ENCODE measurements around the gene IL10RB. TPM values are rescaled to one million over a fixed set of nuclear protein-coding genes. Genes with fewer than 3 reads are reported as not detected.
"Not testable (repeated sequence)": the region's sequence is repeated elsewhere in the genome, so short reads cannot be mapped to it uniquely, and the experiment has no call there.

The IL10RB gene
- 12.2 TPM for total RNA-seq

DNA sequence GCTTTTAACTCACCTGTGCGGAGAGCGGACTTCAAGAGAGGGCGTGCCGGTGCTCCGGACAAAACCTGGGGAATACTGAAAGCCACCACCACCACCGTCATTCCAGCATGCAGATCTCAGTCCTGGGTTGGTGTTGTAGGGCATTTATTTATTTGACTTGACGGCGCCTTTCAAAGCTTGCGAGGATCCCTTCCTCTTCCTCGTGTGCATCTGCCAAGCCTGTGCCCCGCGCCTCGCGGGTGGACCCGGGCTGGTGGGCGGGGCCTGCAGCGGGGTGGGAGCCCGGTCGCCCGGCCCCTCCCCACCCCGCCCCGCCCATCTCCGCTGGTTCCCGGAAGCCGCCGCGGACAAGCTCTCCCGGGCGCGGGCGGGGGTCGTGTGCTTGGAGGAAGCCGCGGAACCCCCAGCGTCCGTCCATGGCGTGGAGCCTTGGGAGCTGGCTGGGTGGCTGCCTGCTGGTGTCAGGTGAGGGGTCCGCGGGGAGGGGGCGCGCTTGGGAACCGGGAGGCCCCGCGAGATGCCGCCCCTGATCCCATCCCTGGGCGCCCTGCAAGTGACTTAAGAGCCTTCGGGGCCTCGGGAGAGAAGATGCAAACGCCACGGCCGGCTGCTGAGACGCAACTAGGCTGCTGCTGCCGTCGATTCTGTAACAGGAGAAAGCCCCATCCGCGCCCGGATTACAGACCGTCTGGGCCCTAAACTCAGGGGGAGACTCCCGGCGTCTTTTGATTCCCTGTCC, at the start of gene IL10RB:
IL10RB (plus strand) TSS at position 318 of the 739 bp plus-strand sequence; CDS start at position 417, 99 bp downstream.
- peak; percentile 76 to 88 for DNase-seq (ENCODE audit: low spot score in 2 of 2)
- FAIRE-seq = no peak

DNA sequence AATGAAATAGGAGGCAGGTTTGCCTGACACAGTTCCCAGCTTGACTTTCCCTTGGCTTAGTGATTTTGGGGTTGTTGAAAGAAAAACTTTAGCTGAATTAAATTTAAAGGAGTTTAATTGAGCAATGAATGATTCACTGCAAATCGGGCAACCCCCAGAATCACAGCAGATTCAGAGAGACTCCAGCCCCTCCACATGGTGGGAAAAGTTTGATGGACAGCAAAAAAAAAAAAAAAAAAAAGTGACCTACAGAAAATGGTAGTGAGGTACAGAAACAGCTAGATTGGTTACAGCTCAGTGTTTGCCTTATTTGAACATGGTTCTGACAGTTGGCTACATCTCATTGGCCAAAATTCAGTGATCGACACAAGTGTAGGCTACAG, 49.0 kb upstream of the IL10RB start:
- DNase-seq (ENCODE audit: low spot score in 2 of 2) (no peak), FAIRE-seq (no peak)

DNA sequence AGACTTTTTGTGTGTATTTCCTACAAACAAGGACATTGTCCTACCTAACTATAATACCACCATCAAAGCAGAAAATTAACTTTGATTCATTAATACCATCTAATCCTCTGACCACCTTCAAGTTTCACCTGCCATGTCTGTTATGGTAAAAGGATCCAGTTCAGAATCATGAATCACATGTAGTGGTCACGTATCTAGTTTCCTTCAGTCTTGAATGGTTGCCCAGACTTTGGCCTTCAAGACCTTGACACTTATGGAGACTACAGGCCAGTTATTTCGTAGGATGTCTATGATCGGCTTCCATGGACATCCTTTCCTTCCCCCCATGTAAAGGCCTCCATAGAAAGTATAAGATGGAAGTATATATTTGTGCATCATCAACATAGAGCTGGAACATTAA, 46.9 kb upstream of the IL10RB start:
- DNase-seq (ENCODE audit: low spot score in 2 of 2) = no peak

DNA sequence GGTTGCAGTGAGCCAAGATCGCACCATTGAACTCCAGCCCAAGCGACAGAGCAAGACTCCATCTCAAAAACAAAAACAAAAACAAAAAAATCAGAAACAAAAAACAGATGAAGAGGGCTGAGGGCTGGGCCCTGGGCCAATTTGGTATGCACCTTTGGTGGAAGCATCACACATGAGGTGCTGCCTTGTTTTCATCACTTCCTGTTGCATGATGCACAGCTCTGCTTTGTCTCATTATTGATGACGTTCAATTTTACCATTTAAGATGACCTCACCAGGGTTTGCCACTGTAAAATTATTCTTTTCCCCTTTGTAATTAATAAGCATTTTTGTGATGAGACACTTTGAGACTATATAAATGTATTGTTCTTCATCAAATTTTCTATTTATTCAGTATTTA, 46.2 kb upstream of the IL10RB start:
- no peak for FAIRE-seq
- DNase-seq (ENCODE audit: low spot score in 2 of 2) = no peak

More for the DNA sequence above, 46.9 kb upstream of the IL10RB start:
- no peak for FAIRE-seq

DNA sequence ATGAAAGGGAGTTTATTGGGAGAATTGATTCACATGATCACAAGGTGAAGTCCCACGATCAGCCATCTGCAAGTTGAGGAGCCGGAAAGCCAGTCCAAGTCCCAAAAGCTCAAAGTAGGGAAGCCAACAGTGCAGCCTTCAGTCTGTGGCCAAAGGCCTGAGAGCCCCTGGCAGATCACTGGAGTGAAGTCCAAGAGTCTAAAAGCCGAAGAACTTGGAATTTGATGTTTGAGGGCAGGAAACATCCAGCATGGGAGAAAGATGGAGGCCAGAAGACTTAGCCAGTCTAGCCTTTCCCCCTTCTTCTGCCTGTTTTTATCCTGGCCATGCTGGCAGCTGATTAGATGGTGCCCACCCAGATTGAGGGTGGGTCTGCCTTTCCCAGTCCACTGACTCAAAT, 40.8 kb upstream of the IL10RB start:
- DNase-seq (ENCODE audit: low spot score in 2 of 2); FAIRE-seq: not testable (repeated sequence)

DNA sequence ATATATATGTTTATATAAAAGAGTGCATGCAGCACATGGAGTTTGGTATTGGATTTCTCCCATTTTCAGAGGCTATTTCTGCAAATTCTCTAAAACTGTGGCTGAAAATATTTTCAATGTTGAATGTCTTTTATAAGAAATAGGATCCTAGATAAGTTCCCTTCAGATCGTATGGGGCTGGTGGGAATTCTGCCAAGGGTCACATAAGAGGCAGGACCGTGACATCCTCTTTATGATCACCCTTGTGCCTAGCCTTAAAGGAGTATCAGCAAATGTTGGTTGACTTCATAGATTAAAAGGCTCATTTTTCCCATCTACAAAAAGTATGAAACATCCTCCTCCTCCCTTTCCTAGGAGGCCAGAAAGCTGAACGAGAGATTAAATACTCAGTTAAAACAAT, 37.7 kb upstream of the IL10RB start:
- no peak for DNase-seq (ENCODE audit: low spot score in 2 of 2)
- no peak for FAIRE-seq

DNA sequence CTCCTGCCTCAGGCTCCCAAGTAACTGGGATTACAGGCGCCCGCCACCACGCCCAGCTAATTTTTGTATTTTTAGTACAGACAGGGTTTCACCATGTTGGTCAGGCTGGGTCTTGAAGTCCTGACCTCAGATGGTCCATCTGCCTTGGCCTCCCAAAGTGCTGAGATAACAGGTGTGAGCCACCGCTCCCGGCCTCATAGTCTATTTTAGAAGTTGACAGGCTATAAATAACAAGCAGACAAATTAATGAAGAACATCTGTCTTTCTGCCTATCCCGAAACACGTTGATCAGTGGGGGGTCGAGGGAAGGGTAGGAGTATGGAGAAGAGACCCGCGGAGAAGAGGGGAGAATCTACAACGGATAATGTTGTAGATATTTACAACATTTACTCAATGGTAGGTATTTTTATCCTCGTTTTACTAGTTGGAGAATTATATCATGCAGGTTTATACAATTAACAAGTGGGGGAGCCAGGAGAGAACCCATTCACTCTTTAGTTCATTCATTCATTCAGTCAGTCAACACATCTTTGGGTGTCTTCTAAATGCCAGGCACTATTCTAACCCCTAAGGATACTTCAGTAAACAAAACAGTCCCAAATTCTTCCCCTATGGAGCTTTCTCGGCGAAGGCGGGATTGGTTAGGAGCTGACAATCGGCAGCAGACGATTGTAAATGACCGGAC, 36.9 kb upstream of the IL10RB start:
- DNase-seq (ENCODE audit: low spot score in 2 of 2) (no peak), FAIRE-seq (no peak)

DNA sequence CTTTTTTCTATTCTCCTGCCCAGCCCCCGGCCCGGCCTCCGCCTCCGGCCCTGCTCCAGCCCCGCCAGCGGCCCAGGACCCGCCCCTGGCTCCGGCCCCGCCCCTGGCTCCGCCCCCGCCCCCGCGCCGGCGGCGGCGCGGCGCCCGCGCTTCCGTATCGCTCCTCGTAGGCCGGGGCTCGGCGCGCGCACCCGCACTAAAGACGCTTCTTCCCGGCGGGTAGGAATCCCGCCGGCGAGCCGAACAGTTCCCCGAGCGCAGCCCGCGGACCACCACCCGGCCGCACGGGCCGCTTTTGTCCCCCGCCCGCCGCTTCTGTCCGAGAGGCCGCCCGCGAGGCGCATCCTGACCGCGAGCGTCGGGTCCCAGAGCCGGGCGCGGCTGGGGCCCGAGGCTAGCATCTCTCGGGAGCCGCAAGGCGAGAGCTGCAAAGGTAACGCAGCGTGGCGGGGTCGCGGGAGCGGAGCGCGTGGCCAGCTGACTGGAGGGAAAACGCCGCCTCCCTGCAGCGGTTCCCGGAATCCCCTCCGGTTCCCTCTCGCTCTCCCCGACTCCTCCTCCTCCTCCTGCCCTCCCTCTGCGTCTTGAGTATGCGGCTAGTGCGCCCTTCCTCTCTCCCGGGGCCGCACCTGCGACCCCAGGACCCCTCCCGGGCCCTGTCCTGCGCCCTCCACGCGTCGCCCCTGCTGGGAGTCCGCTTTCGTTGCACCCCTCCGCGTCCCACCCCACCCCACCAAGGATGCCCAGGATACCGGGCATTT, 36.2 kb upstream of the IL10RB start, which contains the start of gene IFNAR2:
IFNAR2 (plus strand) TSS at position 155 of the 761 bp plus-strand sequence. CDS start 11,985 bp downstream, outside the sequence.
- FAIRE-seq = no peak

DNA sequence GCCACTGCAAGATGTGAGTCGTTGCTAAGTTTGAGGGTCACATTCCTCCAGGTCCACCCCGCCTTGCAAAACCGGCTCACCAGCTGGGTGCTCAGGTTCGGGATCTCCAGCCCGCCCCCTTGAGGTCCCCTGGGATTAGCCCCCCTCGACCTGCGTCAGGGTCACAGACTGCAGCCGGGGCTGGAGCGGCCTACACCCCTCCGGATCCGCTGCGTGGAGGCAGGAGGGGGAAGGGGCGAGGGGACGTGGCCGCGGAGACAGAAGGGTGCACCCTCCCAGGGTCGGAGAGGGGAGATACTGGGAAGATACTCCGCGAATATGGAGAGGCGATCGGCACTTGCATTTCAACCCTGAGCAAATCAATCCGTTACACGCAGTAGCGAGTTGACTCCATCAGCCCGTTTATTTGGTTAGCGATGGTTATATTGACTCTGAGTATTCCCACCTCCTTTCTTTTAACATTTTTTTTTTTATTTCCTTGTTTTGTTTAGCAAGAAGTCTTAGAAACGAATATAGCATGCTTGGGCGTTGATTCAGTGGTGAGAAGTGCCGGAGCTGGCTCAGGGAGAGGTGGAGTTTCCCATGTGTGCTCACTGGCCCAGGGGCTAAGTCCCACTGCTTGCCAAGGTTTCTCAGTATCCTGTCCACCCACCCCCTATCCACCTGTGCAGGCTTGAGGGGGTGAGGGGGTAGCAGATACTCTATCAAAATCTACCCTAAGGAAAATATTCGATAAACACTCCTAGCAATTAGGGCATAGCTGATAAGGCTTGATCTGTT, 35.4 kb upstream of the IL10RB start:
- DNase-seq (ENCODE audit: low spot score in 2 of 2) = peak; percentile 49 to 51
- FAIRE-seq = no peak

More for the DNA sequence above, 36.2 kb upstream of the IL10RB start, which contains the start of gene IFNAR2:
- DNase-seq (ENCODE audit: low spot score in 2 of 2) = peak; percentile 92 to 96

DNA sequence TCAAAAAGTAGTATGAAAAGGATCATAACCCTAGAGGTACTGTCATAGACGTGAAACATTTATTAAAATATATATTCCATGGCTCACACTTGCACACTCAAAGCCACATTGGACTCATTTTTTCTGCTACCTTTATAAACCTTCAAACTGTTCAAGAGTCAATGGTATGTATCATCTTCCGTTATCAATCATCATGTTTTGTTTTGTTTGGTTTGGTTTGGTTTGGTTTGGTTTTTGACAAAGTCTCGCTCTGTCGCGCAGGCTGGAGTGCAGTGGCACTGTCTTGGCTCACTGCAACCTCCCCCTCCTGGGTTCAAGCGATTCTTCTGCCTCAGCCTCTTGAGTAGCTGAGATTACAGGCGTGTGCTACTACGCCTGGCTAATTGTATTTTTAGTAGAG, 34.6 kb upstream of the IL10RB start:
- DNase-seq (ENCODE audit: low spot score in 2 of 2) (no peak), FAIRE-seq (no peak)

DNA sequence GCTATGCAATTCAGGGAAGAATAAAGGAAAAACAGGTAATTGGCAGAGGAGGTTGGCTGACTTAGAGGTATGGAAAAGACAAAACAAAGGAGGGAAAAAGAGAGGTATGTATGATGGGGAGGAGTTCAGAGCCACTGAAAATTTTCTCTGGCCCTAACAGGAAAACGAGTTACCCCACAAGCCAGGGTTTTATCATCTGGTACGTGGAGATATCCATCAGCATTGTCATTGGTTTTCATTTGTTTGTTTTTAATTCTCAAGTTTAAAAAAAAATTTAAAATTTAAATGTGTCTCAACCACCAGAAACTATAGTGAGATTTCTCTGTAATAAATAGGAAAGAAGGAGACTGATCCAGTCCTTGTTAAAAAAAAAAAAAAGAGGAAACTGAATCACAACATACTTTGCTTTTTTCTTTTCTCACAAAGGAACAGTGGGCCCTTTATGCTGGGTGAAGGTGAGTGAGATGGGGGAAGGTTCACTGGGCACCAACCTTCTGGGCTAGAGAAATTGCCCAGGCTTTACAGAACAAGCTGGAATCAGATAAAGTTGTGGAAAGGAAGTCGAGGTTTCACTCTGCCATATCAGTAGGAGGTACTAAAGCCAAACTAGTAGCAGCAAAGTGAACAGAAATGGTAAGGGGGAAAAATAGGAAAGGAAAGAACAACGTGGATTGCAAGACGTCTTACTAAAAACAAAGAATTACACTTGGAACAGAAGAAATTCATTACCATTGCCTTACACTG, 33.7 kb upstream of the IL10RB start:
- FAIRE-seq = no peak
- DNase-seq (ENCODE audit: low spot score in 2 of 2) = no peak

DNA sequence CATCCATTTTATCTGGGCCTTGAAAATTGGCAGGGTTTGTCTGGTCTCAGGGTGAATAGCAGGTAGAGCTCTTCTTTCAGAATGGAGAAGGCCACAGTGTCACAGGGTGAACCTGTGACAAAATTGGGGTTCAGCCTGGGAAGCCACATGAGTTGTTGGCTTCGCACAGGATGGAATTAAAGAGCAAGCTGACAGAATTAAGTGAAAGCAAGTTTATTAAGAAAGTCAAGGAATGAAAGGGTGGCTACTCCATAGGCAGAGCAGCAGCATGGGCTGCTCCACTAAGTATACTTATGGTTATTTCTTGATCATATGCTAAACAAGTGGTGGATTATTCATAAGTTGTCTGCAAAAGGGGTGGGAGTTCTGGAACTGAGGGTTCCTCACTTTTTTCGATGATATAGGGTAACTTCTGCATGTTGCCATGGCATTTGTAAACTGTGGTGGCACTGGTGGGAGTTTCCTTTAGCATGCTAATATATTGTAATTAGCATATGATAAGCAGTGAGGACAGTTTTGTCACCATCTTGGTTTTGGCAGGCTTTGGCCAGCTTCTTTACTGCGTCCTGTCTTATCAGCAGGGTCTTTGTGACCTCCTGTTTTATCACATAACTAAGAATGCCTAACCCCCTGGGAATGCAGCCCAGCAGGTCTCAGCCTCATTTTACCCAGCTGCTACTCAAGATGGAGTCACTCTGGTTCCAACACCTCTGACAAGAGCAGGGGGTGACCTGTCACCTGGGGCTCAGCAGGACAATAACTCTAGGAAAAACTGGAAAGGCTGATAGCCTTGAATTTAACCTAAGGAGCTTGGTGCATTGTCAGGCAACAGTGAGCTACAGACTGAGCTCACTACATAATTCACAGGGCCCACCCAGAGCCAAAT, 31.3 kb upstream of the IL10RB start:
- FAIRE-seq = no peak
- DNase-seq (ENCODE audit: low spot score in 2 of 2) = no peak

DNA sequence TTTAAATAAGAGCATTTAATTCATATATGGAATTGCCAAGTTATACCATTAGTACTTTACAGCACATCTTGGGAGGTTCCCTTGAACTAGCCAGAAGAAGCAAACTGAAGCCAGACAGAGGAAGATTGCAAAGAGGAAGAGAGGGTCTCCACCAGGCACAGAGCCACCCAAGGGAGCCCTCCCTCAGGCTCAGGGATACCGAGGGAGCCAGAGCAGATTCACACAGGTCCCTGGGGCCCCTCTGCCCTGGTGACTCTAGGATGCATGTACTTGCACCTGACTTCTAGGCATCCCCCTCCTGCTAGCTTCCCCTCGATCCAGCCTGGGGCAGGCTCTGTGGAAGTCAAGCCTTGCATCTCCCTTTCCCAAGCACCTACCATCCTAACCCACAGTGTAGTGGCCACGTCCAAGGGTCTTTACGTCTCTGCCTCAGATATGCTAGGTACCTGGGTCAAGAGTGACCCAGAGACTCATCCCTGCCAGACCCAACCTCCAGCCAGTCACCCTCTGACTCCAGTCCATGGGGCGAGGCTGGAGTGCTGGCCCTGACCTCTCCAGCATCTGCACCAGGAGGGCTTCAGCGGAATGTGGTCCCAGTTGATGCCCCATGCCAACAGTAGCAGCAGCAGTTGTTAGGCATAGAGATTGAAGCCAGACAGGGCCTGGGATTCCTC, 30.0 kb upstream of the IL10RB start:
- DNase-seq (ENCODE audit: low spot score in 2 of 2) (no peak), FAIRE-seq (no peak)

DNA sequence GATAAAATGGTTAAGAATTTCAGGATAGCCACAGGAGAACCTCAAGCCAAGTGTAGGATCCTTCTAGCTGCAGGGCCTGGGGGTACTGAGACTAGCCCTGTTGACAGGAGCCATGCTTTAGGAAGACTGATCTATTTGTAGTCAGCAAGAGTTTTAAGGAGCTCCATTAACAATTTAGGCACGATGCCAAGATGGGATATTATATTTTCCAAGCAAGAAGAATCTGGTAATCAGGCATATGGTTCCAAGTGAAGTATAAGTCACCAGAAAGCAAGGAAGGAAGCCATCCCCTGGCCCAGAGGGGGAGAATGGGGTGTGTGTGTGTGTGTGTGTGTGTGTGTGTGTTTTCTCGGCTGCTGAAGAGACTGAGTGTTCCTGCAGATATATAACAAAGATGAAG, 29.4 kb upstream of the IL10RB start:
- DNase-seq (ENCODE audit: low spot score in 2 of 2) = no peak
- no peak for FAIRE-seq

DNA sequence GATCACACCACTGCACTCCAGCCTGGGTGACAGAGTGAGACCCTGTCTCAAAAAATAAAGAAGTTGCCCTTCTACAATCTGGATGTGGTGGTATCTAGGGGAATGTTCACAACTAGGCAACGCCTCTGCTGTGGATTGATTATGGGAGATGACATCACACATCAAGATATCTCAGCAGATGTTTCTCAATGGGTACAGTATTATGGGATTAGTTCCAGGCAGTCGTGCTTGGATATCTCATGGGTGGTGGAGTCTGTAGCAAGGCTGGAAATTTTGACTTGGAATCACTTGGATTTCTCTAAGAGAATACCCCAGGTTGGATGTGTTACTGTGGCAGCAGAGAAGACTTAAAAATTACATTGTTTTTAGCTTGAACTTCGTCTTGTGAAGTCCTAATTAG, 28.7 kb upstream of the IL10RB start:
- DNase-seq (ENCODE audit: low spot score in 2 of 2) (no peak), FAIRE-seq (no peak)

DNA sequence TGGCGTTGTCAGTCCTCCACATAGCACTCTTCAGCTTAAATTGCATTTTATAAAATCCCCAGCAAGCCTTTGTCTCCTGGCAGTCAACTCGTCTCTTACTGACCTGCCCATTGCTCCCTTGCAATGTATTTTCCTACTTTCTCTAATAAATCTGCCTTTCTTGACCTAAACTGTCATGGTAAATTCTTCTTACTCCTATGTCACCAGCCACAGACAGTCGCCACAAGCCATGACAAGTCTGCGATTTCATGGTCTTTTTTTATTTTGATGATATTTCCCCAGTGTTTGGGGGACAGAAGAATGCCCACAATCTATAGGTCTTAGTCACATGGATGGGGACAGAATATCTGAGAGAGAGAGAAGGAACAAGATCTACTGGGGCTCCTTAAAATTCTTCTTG, 28.0 kb upstream of the IL10RB start:
- FAIRE-seq (no peak), DNase-seq (ENCODE audit: low spot score in 2 of 2) (no peak)

DNA sequence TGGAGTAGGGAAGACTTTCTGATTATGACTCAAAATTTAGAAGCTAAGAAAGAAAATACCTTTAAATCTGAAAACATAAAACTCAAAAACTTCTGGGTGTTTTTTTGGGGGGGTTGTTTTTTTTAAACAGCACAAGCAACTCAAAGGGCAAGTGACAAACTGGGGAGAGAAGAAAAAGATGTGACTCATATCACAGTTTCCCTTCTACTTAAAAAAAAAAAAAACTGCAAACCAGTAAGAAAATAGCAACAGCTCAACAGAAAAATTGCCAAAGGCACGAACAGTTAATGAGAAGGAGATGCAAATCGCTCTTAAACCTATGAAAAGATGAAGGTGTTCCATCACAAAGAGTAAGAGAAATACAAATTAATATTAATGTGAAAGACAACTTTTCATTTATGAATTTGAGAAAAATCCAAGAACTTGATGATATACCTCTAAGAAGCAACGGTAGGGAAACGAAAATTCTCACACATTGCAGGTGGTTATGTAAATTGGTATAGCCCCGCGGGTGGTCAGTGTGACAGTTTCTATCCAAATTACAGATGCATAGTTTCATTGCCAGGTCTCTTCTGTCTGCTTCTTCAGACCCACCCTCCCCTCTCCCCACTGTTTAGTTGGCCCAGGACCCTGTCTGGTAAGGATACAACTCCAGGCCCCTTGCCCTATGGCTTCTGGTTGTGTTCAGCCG, 27.5 kb upstream of the IL10RB start:
- no peak for FAIRE-seq
- no peak for DNase-seq (ENCODE audit: low spot score in 2 of 2)

All from frontal cortex (tissue), 4 donors.